Neural progenitor cell (in vitro differentiated cells): ENCODE data around the gene OXLD1.

ENCODE experiments used
- EZH2 ChIP-seq: fragments of 200-600 bp; sonication (generic); IDR thresholded peaks from 2 replicates; pipeline ENCODE4 v1.6.1; 2017; ENCODE audit warnings: antibody characterized with exemption, mild to moderate bottlenecking, moderate library complexity
- TF ChIP-seq, protein P1 (sequence below): fragments of 200-600 bp; sonication (generic); IDR thresholded peaks from 2 replicates; pipeline ENCODE4 v1.5.1; 2017; ENCODE audit warnings: antibody characterized with exemption, mild to moderate bottlenecking

DNA sequence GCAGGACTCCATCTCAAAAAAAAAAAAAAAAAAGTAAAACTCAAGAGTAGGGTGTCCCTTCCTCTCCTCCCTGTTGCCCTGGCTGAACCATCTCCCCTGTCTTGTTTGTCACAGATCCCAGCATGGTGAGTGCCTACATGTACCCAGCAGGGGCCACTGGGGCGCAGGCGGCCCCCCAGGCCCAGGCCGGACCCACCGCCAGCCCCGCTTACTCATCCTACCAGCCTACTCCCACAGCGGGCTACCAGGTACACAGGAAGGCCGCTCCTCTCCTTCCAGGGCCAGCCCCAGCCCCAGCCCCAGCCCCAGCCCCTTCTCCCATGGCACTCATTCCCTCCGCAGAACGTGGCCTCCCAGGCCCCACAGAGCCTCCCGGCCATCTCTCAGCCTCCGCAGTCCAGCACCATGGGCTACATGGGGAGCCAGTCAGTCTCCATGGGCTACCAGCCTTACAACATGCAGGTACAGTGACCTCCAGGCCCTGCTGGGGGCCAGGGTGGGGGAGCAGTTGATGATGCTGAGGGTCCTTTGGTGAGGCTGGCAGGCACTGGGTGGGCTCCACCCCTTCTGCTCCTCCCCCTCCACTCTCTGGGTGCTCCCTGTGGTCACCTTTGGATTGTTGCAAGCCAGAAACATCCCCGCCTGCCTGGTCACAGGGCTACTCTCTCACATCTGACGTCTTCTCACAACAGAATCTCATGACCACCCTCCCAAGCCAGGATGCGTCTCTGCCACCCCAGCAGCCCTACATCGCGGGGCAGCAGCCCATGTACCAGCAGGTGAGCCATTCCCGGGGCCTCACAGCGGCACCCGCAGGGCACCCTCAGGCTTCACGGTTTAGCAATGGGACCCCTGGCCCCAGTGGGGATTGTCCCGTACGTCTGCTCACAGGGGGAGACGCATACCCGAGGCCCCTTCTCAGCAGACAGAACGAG, 34.2 kb upstream of the OXLD1 start:
- TF ChIP-seq, protein P1, sequence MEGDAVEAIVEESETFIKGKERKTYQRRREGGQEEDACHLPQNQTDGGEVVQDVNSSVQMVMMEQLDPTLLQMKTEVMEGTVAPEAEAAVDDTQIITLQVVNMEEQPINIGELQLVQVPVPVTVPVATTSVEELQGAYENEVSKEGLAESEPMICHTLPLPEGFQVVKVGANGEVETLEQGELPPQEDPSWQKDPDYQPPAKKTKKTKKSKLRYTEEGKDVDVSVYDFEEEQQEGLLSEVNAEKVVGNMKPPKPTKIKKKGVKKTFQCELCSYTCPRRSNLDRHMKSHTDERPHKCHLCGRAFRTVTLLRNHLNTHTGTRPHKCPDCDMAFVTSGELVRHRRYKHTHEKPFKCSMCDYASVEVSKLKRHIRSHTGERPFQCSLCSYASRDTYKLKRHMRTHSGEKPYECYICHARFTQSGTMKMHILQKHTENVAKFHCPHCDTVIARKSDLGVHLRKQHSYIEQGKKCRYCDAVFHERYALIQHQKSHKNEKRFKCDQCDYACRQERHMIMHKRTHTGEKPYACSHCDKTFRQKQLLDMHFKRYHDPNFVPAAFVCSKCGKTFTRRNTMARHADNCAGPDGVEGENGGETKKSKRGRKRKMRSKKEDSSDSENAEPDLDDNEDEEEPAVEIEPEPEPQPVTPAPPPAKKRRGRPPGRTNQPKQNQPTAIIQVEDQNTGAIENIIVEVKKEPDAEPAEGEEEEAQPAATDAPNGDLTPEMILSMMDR, result no peak
- TF ChIP-seq EZH2, result no peak
